Measurements from ENCODE around the gene HYCC1.
"Not testable (repeated sequence)": the region's sequence is repeated elsewhere in the genome, so short reads cannot be mapped to it uniquely, and the experiment has no call there.

Gene HYCC1

DNA sequence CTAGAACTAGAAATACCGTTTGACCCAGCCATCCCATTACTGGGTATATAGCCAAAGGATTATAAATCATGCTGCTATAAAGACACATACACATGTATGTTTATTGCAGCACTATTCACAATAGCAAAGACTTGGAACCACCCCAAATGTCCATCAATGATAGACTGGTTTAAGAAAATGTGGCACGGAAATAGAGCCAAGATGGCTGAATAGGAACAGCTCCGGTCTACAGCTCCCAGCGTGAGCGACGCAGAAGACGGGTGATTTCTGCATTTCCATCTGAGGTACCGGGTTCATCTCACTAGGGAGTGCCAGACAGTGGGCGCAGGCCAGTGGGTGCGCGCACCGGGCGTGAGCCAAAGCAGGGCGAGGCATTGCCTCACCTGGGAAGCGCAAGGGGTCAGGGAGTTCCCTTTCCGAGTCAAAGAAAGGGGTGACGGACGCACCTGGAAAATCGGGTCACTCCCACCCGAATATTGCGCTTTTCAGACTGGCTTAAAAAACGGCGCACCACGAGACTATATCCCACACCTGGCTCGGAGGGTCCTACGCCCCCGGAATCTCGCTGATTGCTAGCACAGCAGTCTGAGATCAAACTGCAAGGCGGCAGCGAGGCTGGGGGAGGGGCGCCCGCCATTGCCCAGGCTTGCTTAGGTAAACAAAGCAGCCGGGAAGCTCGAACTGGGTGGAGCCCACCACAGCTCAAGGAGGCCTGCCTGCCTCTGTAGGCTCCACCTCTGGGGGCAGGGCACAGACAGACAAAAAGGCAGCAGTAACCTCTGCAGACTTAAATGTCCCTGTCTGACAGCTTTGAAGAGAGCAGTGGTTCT lies 21.8 kb upstream of the HYCC1 start:
- H3K9ac ChIP-seq (ENCODE audit: low read depth, low read length); H3K4me1 ChIP-seq (ENCODE audit: control insufficient read depth, insufficient read depth, low read length); H3K36me3 ChIP-seq (ENCODE audit: control insufficient read depth, insufficient read depth, low read length); H3K27ac ChIP-seq (ENCODE audit: low read depth, low read length); H3K9me3 ChIP-seq (ENCODE audit: control insufficient read depth, insufficient read depth, low read length); H3K27me3 ChIP-seq (ENCODE audit: control insufficient read depth, insufficient read depth, low read length): not testable (repeated sequence)
- H3K4me3 ChIP-seq (ENCODE audit: low read depth, low read length), result peak overlapping the region; percentile 32; the same call in 1 of the 2 replicates

- Histone ChIP-seq H3K9ac (ENCODE audit: low read depth, low read length) (no peak overlapping the region), H3K27ac (ENCODE audit: low read depth, low read length) (no peak overlapping the region), H3K36me3 (ENCODE audit: control insufficient read depth, insufficient read depth, low read length) (no peaks in the 10 kb centered on the region), H3K27me3 (ENCODE audit: control insufficient read depth, insufficient read depth, low read length) (no peaks in the 10 kb centered on the region), H3K4me3 (ENCODE audit: low read depth, low read length) (no peak overlapping the region), H3K4me1 (ENCODE audit: control insufficient read depth, insufficient read depth, low read length) (no peaks in the 10 kb centered on the region), H3K9me3 (ENCODE audit: control insufficient read depth, insufficient read depth, low read length) (no peaks in the 10 kb centered on the region)
Observed at GRCh38 chr7:23027261-23027660, 13.3 kb upstream of the HYCC1 start.

GRCh38 chr7:23026164-23026563 lies 12.2 kb upstream of the HYCC1 start:
- H3K36me3 ChIP-seq (ENCODE audit: control insufficient read depth, insufficient read depth, low read length), result no peaks in the 10 kb centered on the region
- H3K4me1 ChIP-seq (ENCODE audit: control insufficient read depth, insufficient read depth, low read length), result no peaks in the 10 kb centered on the region
- no peak overlapping the region for H3K9ac ChIP-seq (ENCODE audit: low read depth, low read length)
- H3K27me3 ChIP-seq (ENCODE audit: control insufficient read depth, insufficient read depth, low read length), result no peaks in the 10 kb centered on the region
- H3K4me3 ChIP-seq (ENCODE audit: low read depth, low read length), result no peak overlapping the region
- no peaks in the 10 kb centered on the region for H3K9me3 ChIP-seq (ENCODE audit: control insufficient read depth, insufficient read depth, low read length)
- H3K27ac ChIP-seq (ENCODE audit: low read depth, low read length), result no peak overlapping the region

- H3K4me3 ChIP-seq (ENCODE audit: low read depth, low read length), result no peak overlapping the region
- no peaks in the 10 kb centered on the region for H3K36me3 ChIP-seq (ENCODE audit: control insufficient read depth, insufficient read depth, low read length)
- H3K27ac ChIP-seq (ENCODE audit: low read depth, low read length), result no peak overlapping the region
- no peaks in the 10 kb centered on the region for H3K4me1 ChIP-seq (ENCODE audit: control insufficient read depth, insufficient read depth, low read length)
- no peak overlapping the region for H3K9ac ChIP-seq (ENCODE audit: low read depth, low read length)
- no peaks in the 10 kb centered on the region for H3K27me3 ChIP-seq (ENCODE audit: control insufficient read depth, insufficient read depth, low read length)
- H3K9me3 ChIP-seq (ENCODE audit: control insufficient read depth, insufficient read depth, low read length), result no peaks in the 10 kb centered on the region
Observed at GRCh38 chr7:23024454-23024853, 10.5 kb upstream of the HYCC1 start.

DNA sequence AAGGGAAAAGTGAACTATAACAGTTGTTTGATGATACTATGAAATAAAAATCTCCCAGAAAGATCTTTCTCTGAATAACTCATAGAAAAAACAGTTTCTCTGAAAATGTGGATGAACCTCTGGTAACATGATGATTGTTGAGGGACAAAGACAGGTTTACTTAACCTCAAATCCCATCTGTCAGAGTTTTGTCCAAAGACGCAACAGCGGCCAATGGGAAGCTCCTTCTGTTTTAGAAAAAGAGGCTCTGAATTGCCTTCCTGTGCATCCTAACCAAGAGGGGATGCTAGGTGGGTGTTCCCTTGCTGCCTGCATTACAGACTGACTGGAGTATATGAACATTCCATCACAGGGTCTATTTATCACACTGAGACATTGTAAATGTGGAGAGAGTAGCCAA lies 8.9 kb upstream of the HYCC1 start:
- no peak overlapping the region for H3K4me3 ChIP-seq (ENCODE audit: low read depth, low read length)
- no peak overlapping the region for H3K9ac ChIP-seq (ENCODE audit: low read depth, low read length)
- H3K36me3 ChIP-seq (ENCODE audit: control insufficient read depth, insufficient read depth, low read length), result no peaks in the 10 kb centered on the region
- H3K4me1 ChIP-seq (ENCODE audit: control insufficient read depth, insufficient read depth, low read length), result peaks cover 9% of the 10 kb centered on the region
- no peak overlapping the region for H3K27ac ChIP-seq (ENCODE audit: low read depth, low read length)
- no peaks in the 10 kb centered on the region for H3K9me3 ChIP-seq (ENCODE audit: control insufficient read depth, insufficient read depth, low read length)
- H3K27me3 ChIP-seq (ENCODE audit: control insufficient read depth, insufficient read depth, low read length), result no peaks in the 10 kb centered on the region

DNA sequence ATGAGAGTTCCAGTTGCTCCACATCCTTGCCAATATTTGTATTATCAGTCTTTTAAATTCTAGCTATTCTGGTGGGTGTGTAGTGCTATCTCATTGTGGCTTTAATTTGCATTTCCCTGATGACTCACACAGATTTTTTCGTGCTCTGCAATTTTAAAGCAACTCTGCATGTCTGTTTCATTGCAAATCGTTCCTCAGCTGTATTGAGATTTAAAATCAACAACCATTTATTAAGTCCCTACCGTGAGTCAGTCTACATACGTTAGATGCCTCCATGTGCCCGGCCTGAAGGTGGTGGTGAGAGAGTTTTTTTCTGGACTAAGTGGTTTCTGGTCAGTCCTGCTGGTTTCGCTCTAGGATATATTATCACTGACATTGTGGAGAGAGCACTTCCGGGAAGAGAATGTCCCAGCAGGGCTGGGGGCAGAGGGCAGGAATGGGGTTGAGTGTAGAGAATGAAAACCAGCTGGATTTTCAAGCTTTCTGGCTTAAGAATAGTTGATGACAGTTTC lies 8.4 kb upstream of the HYCC1 start:
- H3K27me3 ChIP-seq (ENCODE audit: control insufficient read depth, insufficient read depth, low read length), result no peaks in the 10 kb centered on the region
- no peaks in the 10 kb centered on the region for H3K36me3 ChIP-seq (ENCODE audit: control insufficient read depth, insufficient read depth, low read length)
- H3K27ac ChIP-seq (ENCODE audit: low read depth, low read length), result no peak overlapping the region
- peaks cover 9% of the 10 kb centered on the region for H3K4me1 ChIP-seq (ENCODE audit: control insufficient read depth, insufficient read depth, low read length)
- H3K9ac ChIP-seq (ENCODE audit: low read depth, low read length), result no peak overlapping the region
- no peaks in the 10 kb centered on the region for H3K9me3 ChIP-seq (ENCODE audit: control insufficient read depth, insufficient read depth, low read length)
- no peak overlapping the region for H3K4me3 ChIP-seq (ENCODE audit: low read depth, low read length)

DNA sequence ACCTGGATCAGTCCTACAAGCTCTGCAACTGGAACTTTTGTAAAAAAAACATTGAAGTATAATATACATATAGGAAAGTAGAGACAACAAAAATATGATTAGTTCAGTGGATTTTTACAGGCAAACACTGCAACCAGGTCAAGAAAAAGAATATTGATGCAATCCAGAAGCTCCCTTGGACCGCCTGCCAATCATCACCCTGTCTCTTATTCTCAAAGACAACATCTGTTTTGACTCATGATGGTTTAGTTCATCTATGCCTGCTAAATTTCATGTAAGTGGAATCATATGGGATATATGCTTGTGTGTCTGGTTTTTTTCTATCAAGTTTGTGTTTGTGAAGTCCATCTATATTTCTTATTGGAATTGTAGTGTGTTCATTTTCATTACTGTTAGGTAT lies 7.7 kb upstream of the HYCC1 start:
- no peaks in the 10 kb centered on the region for H3K36me3 ChIP-seq (ENCODE audit: control insufficient read depth, insufficient read depth, low read length)
- no peaks in the 10 kb centered on the region for H3K9me3 ChIP-seq (ENCODE audit: control insufficient read depth, insufficient read depth, low read length)
- no peak overlapping the region for H3K27ac ChIP-seq (ENCODE audit: low read depth, low read length)
- no peak overlapping the region for H3K9ac ChIP-seq (ENCODE audit: low read depth, low read length)
- no peaks in the 10 kb centered on the region for H3K27me3 ChIP-seq (ENCODE audit: control insufficient read depth, insufficient read depth, low read length)
- peaks cover 9% of the 10 kb centered on the region for H3K4me1 ChIP-seq (ENCODE audit: control insufficient read depth, insufficient read depth, low read length)
- H3K4me3 ChIP-seq (ENCODE audit: low read depth, low read length), result no peak overlapping the region

DNA sequence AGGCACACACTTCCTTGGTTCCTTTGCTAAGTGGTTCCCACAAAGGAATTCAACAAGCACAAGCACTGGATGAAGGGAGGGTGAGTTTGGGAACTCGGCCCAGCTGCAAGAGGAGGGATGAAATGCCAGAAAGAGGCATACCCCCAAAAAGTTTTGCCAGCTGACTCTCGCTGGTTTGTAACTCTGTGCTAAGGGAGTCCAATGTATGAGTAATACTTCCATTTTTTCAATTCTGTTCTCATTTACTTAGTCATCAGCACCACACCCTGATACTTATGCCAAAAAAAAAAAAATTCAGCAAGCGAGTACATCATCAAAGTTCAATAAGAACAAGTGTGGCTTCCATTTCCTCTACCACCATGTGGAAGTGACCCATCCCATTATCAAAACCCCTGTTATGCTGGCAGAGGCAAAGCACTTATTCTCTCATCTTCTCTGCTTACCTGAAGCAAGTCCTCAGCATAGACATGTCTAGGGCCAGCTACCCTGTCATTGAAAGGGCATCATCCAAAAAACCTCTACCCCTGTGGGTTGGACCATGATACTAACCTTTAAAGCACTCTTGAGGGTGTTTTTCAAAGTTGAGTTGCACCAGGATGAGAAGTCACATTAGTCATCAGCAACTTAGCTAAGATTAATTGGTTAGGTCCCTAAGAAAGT lies 6.9 kb upstream of the HYCC1 start:
- H3K9me3 ChIP-seq (ENCODE audit: control insufficient read depth, insufficient read depth, low read length), result no peaks in the 10 kb centered on the region
- peaks cover 9% of the 10 kb centered on the region for H3K4me1 ChIP-seq (ENCODE audit: control insufficient read depth, insufficient read depth, low read length)
- no peak overlapping the region for H3K27ac ChIP-seq (ENCODE audit: low read depth, low read length)
- H3K9ac ChIP-seq (ENCODE audit: low read depth, low read length), result no peak overlapping the region
- no peaks in the 10 kb centered on the region for H3K27me3 ChIP-seq (ENCODE audit: control insufficient read depth, insufficient read depth, low read length)
- H3K36me3 ChIP-seq (ENCODE audit: control insufficient read depth, insufficient read depth, low read length), result no peaks in the 10 kb centered on the region
- H3K4me3 ChIP-seq (ENCODE audit: low read depth, low read length), result no peak overlapping the region

GRCh38 chr7:23018750-23019149 lies 4.8 kb upstream of the HYCC1 start:
- no peak overlapping the region for H3K9ac ChIP-seq (ENCODE audit: low read depth, low read length)
- H3K27me3 ChIP-seq (ENCODE audit: control insufficient read depth, insufficient read depth, low read length), result no peaks in the 10 kb centered on the region
- H3K9me3 ChIP-seq (ENCODE audit: control insufficient read depth, insufficient read depth, low read length), result no peaks in the 10 kb centered on the region
- H3K4me1 ChIP-seq (ENCODE audit: control insufficient read depth, insufficient read depth, low read length), result peaks cover 13% of the 10 kb centered on the region
- no peak overlapping the region for H3K4me3 ChIP-seq (ENCODE audit: low read depth, low read length)
- no peaks in the 10 kb centered on the region for H3K36me3 ChIP-seq (ENCODE audit: control insufficient read depth, insufficient read depth, low read length)
- peak overlapping the region; percentile 84 for H3K27ac ChIP-seq (ENCODE audit: low read depth, low read length)

GRCh38 chr7:23017309-23017708 lies 3.4 kb upstream of the HYCC1 start:
- Histone ChIP-seq H3K9ac (ENCODE audit: low read depth, low read length) (no peak overlapping the region), H3K27me3 (ENCODE audit: control insufficient read depth, insufficient read depth, low read length) (no peaks in the 10 kb centered on the region), H3K4me3 (ENCODE audit: low read depth, low read length) (no peak overlapping the region), H3K9me3 (ENCODE audit: control insufficient read depth, insufficient read depth, low read length) (no peaks in the 10 kb centered on the region), H3K27ac (ENCODE audit: low read depth, low read length) (no peak overlapping the region), H3K4me1 (ENCODE audit: control insufficient read depth, insufficient read depth, low read length) (peaks cover 15% of the 10 kb centered on the region), H3K36me3 (ENCODE audit: control insufficient read depth, insufficient read depth, low read length) (no peaks in the 10 kb centered on the region)
